Skeletal muscle tissue (tissue), 4 donors: ENCODE data around the gene TENM4. TPM values are rescaled to one million over a fixed set of nuclear protein-coding genes. Genes with fewer than 3 reads are reported as not detected.

Source experiments
- H3K27ac ChIP-seq: one replicate; pipeline ENCODE4 v1.7.0; 2013; ENCODE audit warnings: mild to moderate bottlenecking, low read depth, low read length, inconsistent platforms
- H3K27me3 ChIP-seq, 3 donors: one replicate each; pipeline ENCODE4 v1.7.0; 2013; ENCODE audit warnings: low read length in 3 of 3; ENCODE audit not compliant: control insufficient read depth in 3 of 3, insufficient read depth in 3 of 3
- H3K36me3 ChIP-seq, 3 donors: one replicate each; pipeline ENCODE4 v1.7.0; 2013; ENCODE audit warnings: low read length in 3 of 3; ENCODE audit not compliant: control insufficient read depth in 3 of 3, insufficient read depth in 3 of 3
- H3K4me1 ChIP-seq, 3 donors: one replicate each; pipeline ENCODE4 v1.7.0; 2013; ENCODE audit warnings: low read length in 3 of 3, mild to moderate bottlenecking in 3 of 3; ENCODE audit not compliant: control insufficient read depth in 3 of 3, insufficient read depth in 3 of 3
- H3K4me3 ChIP-seq, 3 donors: one replicate each; pipeline ENCODE4 v1.7.0; 2013; ENCODE audit warnings: low read length in 3 of 3
- H3K9ac ChIP-seq, 3 donors: one replicate each; pipeline ENCODE4 v1.7.0; 2013; ENCODE audit warnings: low read length in 3 of 3, mild to moderate bottlenecking in 3 of 3, moderate library complexity in 2 of 3, low read depth in 1 of 3
- H3K9me3 ChIP-seq, 3 donors: one replicate each; pipeline ENCODE4 v1.7.0; 2013; ENCODE audit warnings: low read length in 3 of 3; ENCODE audit not compliant: control insufficient read depth in 3 of 3
- total RNA-seq: library from RNA; depleted of rRNA; stranded (reverse); fragments of >200 nt; gene quantifications from one replicate; pipeline ENCODE4 v1.2.3, GENCODE V29; 2014
- donor health status: Osteomylitis.

TENM4 gene
- total RNA-seq, 1 donor from 2014 or later = 18.3 TPM

- Histone ChIP-seq H3K9ac (no peak overlapping the region), H3K4me3 (no peak overlapping the region), H3K36me3 (no peaks in the 10 kb centered on the region), H3K9me3 (no peaks in the 10 kb centered on the region), H3K4me1 (peaks cover 0 to 7% (median 6%) of the 10 kb centered on the region in 3 donors), H3K27ac (no peak overlapping the region), H3K27me3 (no peaks in the 10 kb centered on the region)
Measured at GRCh38 chr11:79304599-79305212, 136.1 kb downstream of the TENM4 start.

DNA sequence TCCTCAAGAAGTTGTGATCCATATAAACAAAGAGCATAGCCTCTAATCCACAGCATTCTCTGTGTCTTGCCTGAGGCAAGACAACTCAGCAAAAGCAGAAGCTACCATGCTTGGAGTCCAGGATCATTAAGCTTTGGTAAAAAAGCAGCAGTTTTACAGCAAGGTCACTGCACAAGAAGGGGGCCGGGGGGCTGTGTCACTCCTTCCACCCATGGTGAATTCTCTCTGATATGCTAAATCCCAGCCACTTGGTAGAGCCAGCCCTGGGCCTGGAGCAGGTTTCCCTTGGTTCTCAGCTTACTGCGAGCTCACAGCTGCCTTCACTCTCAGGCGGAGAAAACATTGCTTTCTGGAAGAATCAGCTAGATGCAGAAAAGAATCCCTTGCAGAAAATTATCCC is 144.7 kb downstream of the TENM4 start:
- no peaks in the 10 kb centered on the region for H3K36me3 ChIP-seq
- H3K4me1 ChIP-seq = no peaks in the 10 kb centered on the region
- H3K9me3 ChIP-seq = no peaks in the 10 kb centered on the region
- H3K27ac ChIP-seq = no peak overlapping the region
- H3K27me3 ChIP-seq = no peaks in the 10 kb centered on the region
- no peak overlapping the region for H3K4me3 ChIP-seq
- H3K9ac ChIP-seq = no peak overlapping the region

DNA sequence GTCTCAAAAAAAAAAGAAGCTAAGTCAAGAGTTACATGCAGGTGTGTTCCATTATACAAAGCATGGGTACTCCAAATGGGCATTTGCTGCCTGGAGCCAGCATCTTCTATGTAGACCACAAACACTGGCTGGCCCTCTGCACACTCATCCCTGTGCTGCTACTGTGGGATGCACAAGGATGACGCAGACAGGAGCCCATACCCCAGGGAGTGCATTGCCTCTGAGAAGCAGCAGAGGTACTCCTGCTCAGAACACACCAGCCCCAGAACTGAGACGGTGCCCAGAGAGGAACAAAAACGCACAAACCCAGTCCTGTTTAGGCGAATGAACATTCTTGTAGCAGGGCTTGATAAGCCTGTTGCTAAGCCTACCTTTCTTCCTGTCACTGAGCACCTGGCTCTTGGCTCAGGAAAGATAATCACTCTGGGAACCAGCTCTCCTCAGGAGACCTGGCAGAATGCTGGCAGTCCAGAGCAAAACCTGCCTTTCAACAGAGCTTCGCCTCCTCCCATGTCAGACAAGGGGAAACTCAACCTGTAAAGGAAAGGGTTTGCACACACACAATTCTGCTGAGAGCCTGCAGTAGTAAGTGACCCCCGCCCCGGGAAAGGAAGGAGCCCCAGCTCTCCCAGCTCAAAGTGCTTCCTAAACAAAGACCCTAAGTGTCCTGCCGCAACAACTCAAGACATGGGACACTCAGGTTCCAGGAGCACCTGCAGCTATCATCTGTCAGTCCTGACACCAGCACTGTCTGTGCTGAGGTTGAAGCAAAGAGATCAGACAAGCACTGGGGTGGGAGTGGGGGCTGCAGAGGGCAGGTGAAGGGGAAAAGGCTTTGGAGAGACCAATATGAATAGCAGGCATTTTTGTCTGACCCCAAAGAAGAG is 145.7 kb downstream of the TENM4 start:
- no peak overlapping the region for H3K9ac ChIP-seq
- H3K27ac ChIP-seq = no peak overlapping the region
- H3K9me3 ChIP-seq = no peaks in the 10 kb centered on the region
- no peak overlapping the region for H3K4me3 ChIP-seq
- H3K4me1 ChIP-seq = no peaks in the 10 kb centered on the region
- H3K27me3 ChIP-seq = peaks cover 0 to 4% (median 0%) of the 10 kb centered on the region in 3 donors
- no peaks in the 10 kb centered on the region for H3K36me3 ChIP-seq

- H3K27me3 ChIP-seq = peaks cover 0 to 4% (median 0%) of the 10 kb centered on the region in 3 donors
- H3K9me3 ChIP-seq = no peaks in the 10 kb centered on the region
- H3K9ac ChIP-seq = no peak overlapping the region
- no peaks in the 10 kb centered on the region for H3K36me3 ChIP-seq
- H3K27ac ChIP-seq = no peak overlapping the region
- H3K4me3 ChIP-seq = no peak overlapping the region
- H3K4me1 ChIP-seq = no peaks in the 10 kb centered on the region
Measured at GRCh38 chr11:79291948-79292347, 148.9 kb downstream of the TENM4 start.

- peaks cover 0 to 4% (median 0%) of the 10 kb centered on the region in 3 donors for H3K27me3 ChIP-seq
- no peak overlapping the region for H3K4me3 ChIP-seq
- H3K36me3 ChIP-seq = no peaks in the 10 kb centered on the region
- no peak overlapping the region for H3K27ac ChIP-seq
- H3K4me1 ChIP-seq = no peaks in the 10 kb centered on the region
- no peaks in the 10 kb centered on the region for H3K9me3 ChIP-seq
- no peak overlapping the region for H3K9ac ChIP-seq
Measured at GRCh38 chr11:79290761-79291160, 150.1 kb downstream of the TENM4 start.

- Histone ChIP-seq H3K27ac (no peak overlapping the region), H3K36me3 (no peaks in the 10 kb centered on the region), H3K4me3 (no peak overlapping the region), H3K9ac (no peak overlapping the region), H3K9me3 (no peaks in the 10 kb centered on the region), H3K27me3 (peaks cover 0 to 4% (median 0%) of the 10 kb centered on the region in 3 donors), H3K4me1 (no peaks in the 10 kb centered on the region)
Measured at GRCh38 chr11:79287952-79288351, 152.9 kb downstream of the TENM4 start.

- Histone ChIP-seq H3K27me3 (peaks cover 0 to under 1% (median 0%) of the 10 kb centered on the region in 3 donors), H3K9me3 (no peaks in the 10 kb centered on the region), H3K27ac (no peak overlapping the region), H3K36me3 (no peaks in the 10 kb centered on the region), H3K9ac (no peak overlapping the region), H3K4me1 (no peaks in the 10 kb centered on the region), H3K4me3 (no peak overlapping the region)
Measured at GRCh38 chr11:79285756-79286155, 155.1 kb downstream of the TENM4 start.

DNA sequence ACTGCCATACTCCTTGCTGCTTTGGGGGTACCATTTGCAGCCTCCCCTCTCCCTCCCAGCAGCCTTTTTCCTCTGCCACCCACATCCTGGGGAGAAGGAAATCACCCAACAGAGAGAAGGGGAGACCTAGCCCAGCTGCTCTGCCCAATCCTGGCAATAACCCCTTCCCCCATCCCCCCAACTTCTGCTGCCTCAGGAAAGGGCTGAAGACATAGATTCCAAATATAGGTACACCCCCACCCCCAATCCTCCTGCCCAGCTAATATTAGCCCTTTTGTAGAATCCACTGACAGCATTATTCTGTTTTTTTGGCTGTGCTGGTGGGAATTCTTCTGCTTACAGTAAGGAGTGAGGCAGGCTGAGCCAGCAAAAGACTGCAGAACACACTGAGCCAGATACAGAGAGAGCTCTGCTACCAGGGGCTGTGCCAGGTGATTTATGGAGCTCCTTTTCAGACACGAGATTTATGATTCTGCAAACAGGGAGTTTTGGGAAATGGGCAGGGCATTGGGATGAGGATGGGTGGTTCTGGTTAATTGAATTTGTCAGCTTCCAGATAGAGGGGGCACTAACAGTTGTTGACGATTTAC is 164.0 kb downstream of the TENM4 start:
- no peaks in the 10 kb centered on the region for H3K36me3 ChIP-seq
- H3K9me3 ChIP-seq = no peaks in the 10 kb centered on the region
- H3K27ac ChIP-seq = no peak overlapping the region
- no peak overlapping the region for H3K4me3 ChIP-seq
- H3K4me1 ChIP-seq = peaks cover 0 to 11% (median 0%) of the 10 kb centered on the region in 3 donors
- no peaks in the 10 kb centered on the region for H3K27me3 ChIP-seq
- no peak overlapping the region for H3K9ac ChIP-seq

DNA sequence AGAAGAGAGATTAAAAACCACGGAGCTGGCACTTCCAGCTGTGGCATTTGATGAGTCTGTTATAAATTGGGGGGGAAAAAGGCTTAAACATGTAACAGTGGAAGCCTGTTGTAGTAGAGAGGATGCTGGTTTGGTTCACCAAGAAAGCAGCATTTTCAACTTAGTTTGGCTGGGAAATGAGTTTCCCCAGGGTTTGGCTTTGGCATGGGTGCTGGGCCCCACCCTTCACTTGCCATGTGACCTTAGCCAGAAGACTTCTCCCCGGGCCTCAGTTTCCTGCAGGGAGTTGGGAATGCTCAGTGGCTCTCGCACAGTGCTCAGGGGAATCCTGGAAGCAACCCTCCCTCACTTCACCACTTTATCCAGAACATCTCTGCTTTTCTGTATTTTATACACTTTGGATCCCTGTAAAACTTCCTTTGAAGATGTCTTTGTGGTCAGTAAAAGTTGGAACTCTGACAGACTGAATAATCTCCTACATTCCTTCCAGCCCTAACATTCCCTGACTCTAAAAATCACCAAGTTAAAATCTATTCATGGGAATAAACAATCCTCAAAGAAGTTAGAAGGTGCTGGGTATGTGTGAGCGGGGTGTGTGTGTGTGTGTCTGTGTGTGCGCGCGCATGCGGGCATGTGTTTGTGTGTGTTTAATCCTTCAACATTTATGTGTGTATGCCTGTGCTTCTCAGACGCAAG is 166.0 kb downstream of the TENM4 start:
- peaks cover 0 to 11% (median 0%) of the 10 kb centered on the region in 3 donors for H3K4me1 ChIP-seq
- H3K36me3 ChIP-seq = no peaks in the 10 kb centered on the region
- H3K9ac ChIP-seq = no peak overlapping the region
- H3K4me3 ChIP-seq = no peak overlapping the region
- H3K27ac ChIP-seq = no peak overlapping the region
- no peaks in the 10 kb centered on the region for H3K27me3 ChIP-seq
- no peaks in the 10 kb centered on the region for H3K9me3 ChIP-seq
